Left ventricle myocardium superior (tissue), 1 donor: ENCODE measurements around the gene KRT37. TPM values are rescaled to one million over a fixed set of nuclear protein-coding genes. Genes with fewer than 3 reads are reported as not detected.
"Not testable (repeated sequence)": the region's sequence is repeated elsewhere in the genome, so short reads cannot be mapped to it uniquely, and the experiment has no call there.

Experiments used
- ATAC-seq: fragments of 200-7000 bp; cut with Tn5 transposase; one replicate; pipeline ENCODE4 v1.9.1; 2020; ENCODE audit warnings: mild to moderate bottlenecking, moderate library complexity
- DNase-seq: peaks from one replicate; pipeline ENCODE4 v3.0.0-alpha.2; 2020
- intact Hi-C: fragments of 100-400 bp; cut with micrococcal nuclease; formaldehyde crosslinking; loops from one replicate; pipeline ENCODE4 v1.11.0; 2022
- total RNA-seq: library from RNA; stranded (reverse); fragmentation: NEBNext Ultra II Directional; extraction: Animal tissue kit (Norgen Biotek cat#: 25700); gene quantifications from one replicate; pipeline ENCODE4 v1.2.1, GENCODE V29; 2021
- donor health status: DM: no; HTN: yes; CAD: no; lungs with severe emphysema.

KRT37 gene
- total RNA-seq, 1 donor from 2014 or later = not detected

DNA sequence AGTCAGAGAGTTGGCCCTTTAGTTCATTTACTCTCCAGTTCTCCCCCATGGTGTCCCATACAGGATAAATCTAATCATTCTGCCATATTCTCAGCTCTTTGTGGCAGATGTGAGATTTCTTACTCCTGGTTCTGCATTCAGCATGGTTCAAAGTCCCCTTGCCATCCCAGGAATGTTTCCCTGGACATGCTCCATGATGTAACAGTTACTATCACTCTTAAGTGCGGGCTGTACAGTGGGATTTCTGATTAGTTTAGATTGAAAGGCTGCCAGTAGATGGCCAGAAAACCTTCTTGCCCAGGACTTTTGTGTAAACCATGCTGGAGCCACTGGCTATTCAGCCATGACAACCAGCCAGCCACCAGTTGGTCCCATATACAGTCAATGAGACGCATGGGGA lies 10.4 kb downstream of the KRT37 start:
- intact Hi-C loops = no loop called here
- no peak for ATAC-seq
- no peak for DNase-seq

DNA sequence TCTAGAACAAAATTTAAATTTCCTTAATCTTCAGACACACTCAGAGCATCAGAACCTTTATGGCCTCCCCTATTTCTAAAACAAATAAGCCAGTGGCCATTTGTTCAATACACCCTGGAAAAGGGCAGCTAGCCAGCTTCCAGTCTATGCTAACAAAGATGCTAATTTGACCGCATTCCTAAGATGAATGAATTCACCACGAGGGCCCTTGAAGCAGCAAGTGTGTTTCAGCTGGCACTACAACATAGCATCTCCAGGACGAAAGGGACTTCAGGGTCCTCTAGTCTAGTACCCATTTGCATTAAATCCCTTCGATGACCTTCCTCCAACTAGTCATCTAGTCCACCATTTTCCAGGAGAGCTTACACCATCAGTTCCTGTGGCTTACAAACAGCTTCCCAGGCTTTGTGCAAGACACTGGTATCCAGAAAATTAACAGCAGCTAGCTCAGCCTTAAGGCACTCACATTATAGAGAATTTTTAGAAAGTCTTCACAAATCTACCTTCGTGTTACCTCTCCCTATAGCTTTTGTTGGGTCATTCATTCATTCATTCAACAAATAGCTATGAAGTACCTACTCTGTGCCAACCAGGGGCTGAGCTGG lies 10.9 kb downstream of the KRT37 start:
- DNase-seq = no peak
- intact Hi-C loops = no loop called here
- no peak for ATAC-seq

DNA sequence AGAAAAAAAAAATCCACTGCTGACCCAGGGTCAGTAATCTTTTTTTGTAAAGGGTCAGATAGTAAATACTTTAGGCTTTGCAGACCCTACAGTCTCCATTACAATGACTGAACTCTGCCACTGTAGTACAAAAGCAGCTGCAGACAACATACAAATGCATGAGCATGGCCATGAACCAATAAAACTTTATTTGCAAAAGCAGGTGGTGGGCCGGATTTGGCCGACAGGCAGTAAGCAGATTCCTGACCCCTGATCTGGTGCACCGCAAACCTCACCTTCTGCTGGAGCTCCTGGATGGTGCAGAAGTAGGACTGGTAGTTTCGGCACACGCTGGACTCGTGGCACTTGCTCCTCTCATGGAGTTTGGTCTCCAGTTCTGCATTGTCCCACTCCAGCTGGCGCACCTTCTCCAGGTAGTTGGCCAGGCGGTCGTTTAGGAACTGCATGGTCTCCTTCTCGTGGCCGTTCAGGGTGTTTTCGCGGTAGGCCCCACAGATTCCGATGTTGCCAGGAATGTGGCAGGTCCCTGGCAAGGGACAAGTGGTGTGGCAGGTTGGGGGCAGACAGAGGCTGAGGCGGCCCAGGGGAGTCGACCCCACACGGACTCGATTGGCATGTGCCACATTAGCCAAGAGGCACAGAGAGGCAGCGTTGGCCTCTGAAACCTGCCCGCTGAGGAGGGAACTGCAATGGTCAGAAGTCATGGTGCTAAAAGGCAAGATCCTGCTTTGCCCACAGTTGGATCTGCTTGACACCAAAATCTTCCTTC lies 13.1 kb downstream of the KRT37 start:
- no peak for ATAC-seq
- DNase-seq = no peak
- intact Hi-C loops = no loop called here

DNA sequence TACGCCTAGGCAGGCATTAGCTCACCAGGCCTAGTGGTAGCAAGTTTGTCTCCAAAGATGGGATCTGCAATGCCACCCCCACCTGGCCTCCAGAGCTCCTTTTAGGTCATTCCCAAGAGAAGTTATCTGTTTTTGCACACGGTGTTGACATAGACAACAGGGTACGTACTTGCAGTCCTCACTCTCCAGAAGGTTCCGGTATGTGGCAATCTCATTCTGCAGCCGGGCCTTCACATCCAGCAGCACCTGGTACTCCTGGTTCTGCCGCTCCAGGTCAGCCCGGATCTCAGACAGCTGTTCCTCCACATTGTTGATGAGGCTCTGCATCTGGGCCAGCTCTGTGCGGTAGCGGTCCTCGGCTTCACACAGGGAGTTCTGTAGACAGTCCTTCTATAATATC lies 17.2 kb downstream of the KRT37 start:
- no peak for ATAC-seq
- intact Hi-C loops = no loop called here
- DNase-seq = no peak

GRCh38 chr17:41406205-41406604 lies 18.2 kb downstream of the KRT37 start:
- DNase-seq (no peak), ATAC-seq (peak; percentile 42)
- intact Hi-C loops = no loop called here

GRCh38 chr17:41404024-41404671 lies 20.2 kb downstream of the KRT37 start:
- peak; percentile 85 for ATAC-seq
- intact Hi-C loops = no loop called here

GRCh38 chr17:41403404-41404023 lies 20.9 kb downstream of the KRT37 start:
- intact Hi-C loops = no loop called here
- ATAC-seq (no peak), DNase-seq (no peak)

More at GRCh38 chr17:41404024-41404671, 20.2 kb downstream of the KRT37 start:
- no peak for DNase-seq

GRCh38 chr17:41402161-41402560 lies 22.2 kb downstream of the KRT37 start:
- DNase-seq (no peak), ATAC-seq (no peak)
- intact Hi-C loops = no loop called here

GRCh38 chr17:41396996-41397660 lies 27.3 kb downstream of the KRT37 start, which contains the start of gene KRT31:
Gene KRT31 (minus strand): TSS chr17:41397608. CDS start chr17:41397539, 69 bp downstream.
- ATAC-seq = no peak
- intact Hi-C loops = no loop called here
- no peak for DNase-seq

DNA sequence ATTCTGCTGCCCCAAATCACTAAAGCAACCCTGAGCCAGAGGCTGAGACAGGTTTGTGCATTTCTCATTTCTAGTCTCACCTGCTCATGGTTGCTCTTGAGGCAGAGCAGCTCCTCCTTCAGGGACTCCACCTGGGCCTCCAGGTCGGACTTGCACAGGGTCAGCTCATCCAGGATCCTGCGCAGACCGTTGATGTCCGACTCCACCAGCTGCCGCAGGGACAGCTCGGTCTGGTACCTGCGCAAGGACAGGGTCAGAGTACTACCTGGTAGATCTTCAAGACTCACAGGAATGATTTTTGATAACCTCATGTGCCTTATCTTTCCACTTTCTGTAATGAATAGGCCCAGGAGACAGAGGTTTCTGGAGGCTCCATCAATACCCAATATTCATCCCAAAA lies 28.0 kb downstream of the KRT37 start:
- intact Hi-C loops = no loop called here
- no peak for DNase-seq
- no peak for ATAC-seq

GRCh38 chr17:41395611-41396010 lies 28.8 kb downstream of the KRT37 start:
- no peak for DNase-seq
- ATAC-seq = no peak
- intact Hi-C loops = no loop called here

- intact Hi-C loops, ATAC-seq, DNase-seq: not testable (repeated sequence)
Observed at GRCh38 chr17:41395044-41395443, 29.3 kb downstream of the KRT37 start.

GRCh38 chr17:41394254-41394996 lies 30.0 kb downstream of the KRT37 start:
- no peak for DNase-seq
- no peak for ATAC-seq
- intact Hi-C loops = no loop called here

DNA sequence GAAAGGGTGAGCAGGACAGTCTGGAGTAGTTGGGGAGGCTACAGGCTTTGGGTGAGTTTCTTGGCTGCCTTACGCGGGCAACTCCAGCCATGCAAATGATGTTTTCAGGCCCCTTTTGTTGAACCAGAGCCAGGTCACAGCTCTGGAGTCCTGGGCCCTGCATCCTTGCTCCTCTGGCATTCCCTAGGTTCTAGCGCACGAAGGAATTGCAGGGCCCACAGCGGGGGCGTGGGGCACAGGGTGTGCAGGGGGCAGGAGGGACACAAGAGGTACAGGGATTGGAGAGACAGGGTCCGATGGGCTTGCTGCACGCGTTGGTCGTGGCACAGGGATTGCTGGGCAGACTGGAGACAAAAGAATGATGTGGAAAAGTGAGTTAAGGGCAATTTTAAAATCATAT lies 30.6 kb downstream of the KRT37 start:
- intact Hi-C loops = no loop called here
- peak; percentile 28 for ATAC-seq
- DNase-seq = no peak

DNA sequence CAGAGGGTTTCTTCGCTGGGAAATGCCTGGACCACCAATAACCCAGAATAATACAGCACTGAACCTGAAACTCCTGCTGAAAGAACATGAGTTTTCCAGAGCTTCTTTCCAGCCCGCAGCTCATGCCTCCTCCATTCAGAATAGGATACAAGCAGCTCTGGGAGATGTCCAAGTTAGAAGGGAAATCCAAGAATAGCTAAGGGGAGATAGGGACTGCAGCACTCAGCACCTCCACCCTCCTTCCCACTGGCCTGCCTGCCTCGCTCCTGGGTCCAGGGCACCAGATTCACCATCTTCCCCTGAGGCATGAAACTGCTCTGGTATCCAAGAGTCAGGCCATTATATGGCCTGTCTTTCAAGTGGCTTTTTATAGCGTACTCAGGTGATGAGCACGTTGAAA lies 31.1 kb downstream of the KRT37 start:
- intact Hi-C loops = no loop called here
- ATAC-seq = peak; percentile 99
- DNase-seq = peak; percentile 43

DNA sequence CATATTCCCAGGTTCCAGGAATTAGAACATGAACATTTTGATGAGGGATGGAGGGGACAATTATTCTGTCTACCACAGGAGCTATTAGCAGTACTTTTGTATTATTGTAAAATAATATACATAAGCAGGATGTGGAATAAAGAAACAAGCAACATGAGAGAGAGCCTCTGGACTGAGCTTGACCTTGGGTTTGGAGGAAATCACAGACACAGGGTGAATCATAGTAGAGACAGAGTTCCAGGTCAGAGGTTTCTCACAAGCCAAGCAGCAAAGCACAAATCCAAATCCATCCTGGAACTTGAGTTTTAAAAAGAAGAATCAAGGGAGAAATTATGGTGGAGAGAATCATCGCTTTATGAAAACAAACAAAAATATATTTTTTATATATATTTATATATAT lies 32.1 kb downstream of the KRT37 start:
- no peak for DNase-seq
- ATAC-seq = no peak
- intact Hi-C loops = no loop called here

DNA sequence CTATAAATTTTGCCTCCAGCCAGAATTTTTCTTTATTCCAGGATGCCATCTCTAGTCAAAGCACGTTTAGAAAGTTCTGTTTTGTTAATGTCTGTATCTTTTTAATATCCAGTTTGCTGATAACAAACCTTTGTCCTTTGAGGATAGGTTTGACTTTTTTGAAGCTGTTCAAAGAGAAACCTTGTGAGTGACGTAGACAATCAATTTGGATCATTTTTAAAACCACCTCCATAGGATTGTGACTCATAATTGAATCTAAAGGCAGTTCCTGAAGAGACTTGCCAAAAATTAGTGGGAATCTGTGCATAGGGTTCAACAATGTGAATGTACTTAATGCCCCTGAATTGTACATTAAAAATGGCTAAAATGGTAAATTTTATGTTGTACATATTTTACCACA lies 32.9 kb downstream of the KRT37 start:
- ATAC-seq (no peak), DNase-seq (no peak)
- intact Hi-C loops = no loop called here

DNA sequence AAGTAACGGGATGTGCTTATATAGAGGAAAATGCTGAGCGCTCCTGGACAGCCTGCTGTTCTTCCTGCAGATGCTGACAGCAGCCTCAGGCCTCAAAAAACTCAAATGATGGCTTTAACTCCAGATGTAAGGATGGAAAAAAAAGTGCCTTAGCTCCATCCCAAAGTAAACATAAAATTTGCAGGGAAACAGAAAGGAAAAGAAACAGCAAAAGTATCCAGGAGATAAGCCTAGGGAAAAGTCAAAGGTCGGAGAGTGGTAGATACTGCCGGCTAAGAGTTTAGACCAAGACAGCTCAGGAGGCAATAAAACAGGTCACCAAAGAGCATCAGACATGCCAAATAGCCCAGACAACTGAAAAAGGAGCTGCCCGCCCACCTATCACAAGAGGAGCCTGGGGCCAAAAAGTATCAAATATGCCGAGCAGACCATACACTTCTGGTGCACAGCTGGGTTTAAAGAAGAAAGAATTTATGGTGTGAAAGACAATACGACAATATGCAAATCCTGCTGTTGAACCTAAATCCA lies 33.9 kb downstream of the KRT37 start:
- intact Hi-C loops = no loop called here
- no peak for DNase-seq
- no peak for ATAC-seq

GRCh38 chr17:41387670-41388069 lies 36.7 kb downstream of the KRT37 start:
- ATAC-seq (no peak), DNase-seq (no peak)
- intact Hi-C loops = no loop called here
